GM19438 (cell line): ENCODE results near the gene UBE2E3.
"Not testable (repeated sequence)": the region's sequence is repeated elsewhere in the genome, so short reads cannot be mapped to it uniquely, and the experiment has no call there.

Experiments used
- ATAC-seq: cut with Tn5 transposase; IDR thresholded peaks from one replicate; pipeline ENCODE4 v1.9.1; 2021; ENCODE audit warnings: low read depth; ENCODE audit not compliant: unreplicated experiment

UBE2E3 gene

GRCh38 chr2:181070119-181070835 is 89.9 kb downstream of the UBE2E3 start:
- ATAC-seq: no peak

GRCh38 chr2:181070836-181071200 is 90.4 kb downstream of the UBE2E3 start:
- no peak for ATAC-seq

GRCh38 chr2:181072486-181073235 is 92.3 kb downstream of the UBE2E3 start:
- no peak for ATAC-seq

- ATAC-seq: no peak
Measured at GRCh38 chr2:181073896-181074295, 93.5 kb downstream of the UBE2E3 start.

GRCh38 chr2:181074457-181074856 is 94.1 kb downstream of the UBE2E3 start:
- ATAC-seq: no peak

GRCh38 chr2:181076658-181077057 is 96.3 kb downstream of the UBE2E3 start:
- ATAC-seq: no peak

GRCh38 chr2:181077128-181077709 is 96.8 kb downstream of the UBE2E3 start:
- ATAC-seq: peak; percentile 85

GRCh38 chr2:181083140-181083539 is 102.7 kb downstream of the UBE2E3 start:
- no peak for ATAC-seq

- ATAC-seq: no peak
Measured at GRCh38 chr2:181085734-181086133, 105.3 kb downstream of the UBE2E3 start.

GRCh38 chr2:181091920-181092319 is 111.5 kb downstream of the UBE2E3 start:
- ATAC-seq: not testable (repeated sequence)

- ATAC-seq: no peak
Measured at GRCh38 chr2:181095486-181095885, 115.1 kb downstream of the UBE2E3 start.

GRCh38 chr2:181103659-181104058 is 123.3 kb downstream of the UBE2E3 start:
- ATAC-seq: no peak

- no peak for ATAC-seq
Measured at GRCh38 chr2:181104512-181105115, 124.2 kb downstream of the UBE2E3 start.

- ATAC-seq: no peak
Measured at GRCh38 chr2:181105562-181105961, 125.2 kb downstream of the UBE2E3 start.

- ATAC-seq: no peak
Measured at GRCh38 chr2:181106229-181106628, 125.8 kb downstream of the UBE2E3 start.

GRCh38 chr2:181106789-181107627 is 126.6 kb downstream of the UBE2E3 start:
- ATAC-seq: peak; percentile 99

- no peak for ATAC-seq
Measured at GRCh38 chr2:181107628-181107945, 127.2 kb downstream of the UBE2E3 start.

GRCh38 chr2:181111059-181111458 is 130.7 kb downstream of the UBE2E3 start:
- no peak for ATAC-seq

- no peak for ATAC-seq
Measured at GRCh38 chr2:181112916-181113315, 132.5 kb downstream of the UBE2E3 start.
